Measurements from ENCODE around the gene STMN1. TPM values are rescaled to one million over a fixed set of nuclear protein-coding genes. Genes with fewer than 3 reads are reported as not detected.

Gene STMN1
- total RNA-seq, 1 donor from 2014 or later, result 519 TPM

GRCh38 chr1:25873120-25873519 lies 33.1 kb downstream of the STMN1 start:
- Histone ChIP-seq H2AFZ (replicated peaks) (no peak overlapping the region), H4K20me1 (ENCODE audit: low read depth) (peaks cover 15% of the 10 kb centered on the region), H3K9me3 (ENCODE audit: low read depth) (no peaks in the 10 kb centered on the region), H3K4me2 (no peak overlapping the region), H3K79me2 (ENCODE audit: low read depth) (no peaks in the 10 kb centered on the region), H3K9ac (no peak overlapping the region), H3K27ac (no peak overlapping the region), H3K36me3 (no peaks in the 10 kb centered on the region), H3K4me1 (peaks cover 19% of the 10 kb centered on the region), H3K4me3 (no peak overlapping the region), H3K27me3 (peaks cover 28% of the 10 kb centered on the region), H3F3A (ENCODE audit: low read depth) (peaks cover 45% of the 10 kb centered on the region)
- Mint-ChIP-seq H3K27me3 (ENCODE audit: insufficient read depth, low read depth) (peaks cover 15% of the 10 kb centered on the region), H3K4me1 (peaks cover 29% of the 10 kb centered on the region), H3K4me3 (peak overlapping the region; percentile 73), H3K36me3 (no peaks in the 10 kb centered on the region), H3K27ac (no peak overlapping the region), H3K9me3 (no peaks in the 10 kb centered on the region)
- no peak for TF ChIP-seq EZH2 (IDR thresholded peaks at IDR 0.05)
- TF ChIP-seq EZH2phosphoT487 (IDR thresholded peaks at IDR 0.05), result no peak
- no peak for TF ChIP-seq CTCF (IDR thresholded peaks at IDR 0.05)
- peak; percentile 26 for DNase-seq (ENCODE audit: low spot score)

DNA sequence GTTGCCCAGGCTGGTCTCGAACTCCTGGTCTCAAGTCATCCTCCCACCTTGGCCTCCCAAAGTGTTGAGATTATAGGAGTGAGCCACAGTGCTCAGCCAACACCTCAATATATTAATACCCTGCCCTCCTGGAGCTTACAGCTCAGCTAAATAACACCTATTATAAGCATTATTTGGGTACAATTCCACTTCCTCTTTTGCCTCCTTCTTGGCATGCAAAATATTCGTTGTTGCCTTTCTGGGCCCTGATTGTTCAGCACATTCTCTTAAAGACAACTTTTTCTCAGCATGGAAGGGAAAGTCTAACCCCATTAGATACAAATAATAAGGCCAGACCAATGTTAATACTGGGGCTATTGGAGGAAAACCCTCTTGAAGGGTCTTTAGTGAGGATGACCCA lies 33.5 kb downstream of the STMN1 start:
- no peak for TF ChIP-seq CTCF (IDR thresholded peaks at IDR 0.05)
- no peak for TF ChIP-seq EZH2 (IDR thresholded peaks at IDR 0.05)
- TF ChIP-seq EZH2phosphoT487 (IDR thresholded peaks at IDR 0.05), result no peak
- DNase-seq (ENCODE audit: low spot score), result no peak
- no peaks in the 10 kb centered on the region for H3K9me3 ChIP-seq (ENCODE audit: low read depth)
- H3K79me2 ChIP-seq (ENCODE audit: low read depth), result no peaks in the 10 kb centered on the region
- Mint-ChIP-seq H3K9me3 (no peaks in the 10 kb centered on the region), H3K36me3 (no peaks in the 10 kb centered on the region), H3K4me3 (no peak overlapping the region), H3K27me3 (ENCODE audit: insufficient read depth, low read depth) (peaks cover 13% of the 10 kb centered on the region), H3K4me1 (peaks cover 34% of the 10 kb centered on the region), H3K27ac (no peak overlapping the region)
- no peak overlapping the region for H3K4me3 ChIP-seq
- no peak overlapping the region for H3K4me2 ChIP-seq
- peaks cover 21% of the 10 kb centered on the region for H3K4me1 ChIP-seq
- peaks cover 47% of the 10 kb centered on the region for H3F3A ChIP-seq (ENCODE audit: low read depth)
- peaks cover 25% of the 10 kb centered on the region for H3K27me3 ChIP-seq
- H4K20me1 ChIP-seq (ENCODE audit: low read depth), result peaks cover 15% of the 10 kb centered on the region
- no peaks in the 10 kb centered on the region for H3K36me3 ChIP-seq
- H2AFZ ChIP-seq (replicated peaks), result no peak overlapping the region
- H3K9ac ChIP-seq, result no peak overlapping the region
- H3K27ac ChIP-seq, result no peak overlapping the region

DNA sequence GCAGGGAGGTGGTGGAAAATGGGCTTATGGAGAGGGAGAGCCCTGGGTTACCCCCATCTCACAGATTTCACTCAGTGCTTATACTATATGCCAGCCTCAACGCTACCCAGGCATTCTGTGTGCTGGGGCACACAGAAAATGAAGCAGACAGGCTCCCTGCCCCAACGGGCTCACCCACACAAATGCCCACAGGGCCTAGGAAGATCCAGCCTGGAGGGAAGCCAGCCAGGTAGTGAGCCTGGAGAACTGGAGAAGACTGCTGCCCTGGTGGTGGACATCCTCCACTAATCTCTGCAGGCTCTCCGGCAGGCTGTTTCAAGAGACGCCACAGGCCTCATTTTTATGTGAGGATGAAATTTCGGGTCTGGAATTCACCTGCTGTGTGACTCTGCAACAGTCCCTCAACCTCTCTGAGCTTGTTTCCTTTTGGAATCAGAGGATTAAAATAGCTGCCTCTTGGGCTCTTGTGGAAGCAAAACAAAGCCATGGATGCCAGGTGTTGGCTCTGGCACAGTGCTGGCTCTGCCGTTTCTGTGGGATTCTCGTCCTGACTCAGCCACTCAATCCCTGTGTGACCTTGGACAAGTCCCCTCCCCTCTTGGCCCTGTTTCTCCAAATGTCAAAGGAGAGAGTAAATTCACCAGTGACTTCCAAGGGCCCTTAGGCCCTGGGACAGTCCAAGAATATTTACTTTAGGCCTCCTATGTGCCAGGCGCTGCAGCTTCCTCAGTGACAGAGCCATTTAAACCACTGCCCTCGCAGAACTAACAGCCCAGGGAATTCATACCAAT lies 34.3 kb downstream of the STMN1 start:
- H3K9me3 Mint-ChIP-seq, result no peaks in the 10 kb centered on the region
- no peak overlapping the region for H3K4me2 ChIP-seq

More for the DNA sequence above, 34.3 kb downstream of the STMN1 start:
- Histone ChIP-seq H2AFZ (replicated peaks) (no peak overlapping the region), H3K4me1 (peaks cover 26% of the 10 kb centered on the region), H3K4me3 (no peak overlapping the region), H4K20me1 (ENCODE audit: low read depth) (peaks cover 15% of the 10 kb centered on the region), H3K9ac (no peak overlapping the region), H3K27ac (no peak overlapping the region), H3K79me2 (ENCODE audit: low read depth) (no peaks in the 10 kb centered on the region), H3K9me3 (ENCODE audit: low read depth) (no peaks in the 10 kb centered on the region), H3F3A (ENCODE audit: low read depth) (peaks cover 44% of the 10 kb centered on the region), H3K27me3 (peaks cover 17% of the 10 kb centered on the region), H3K36me3 (no peaks in the 10 kb centered on the region)
- Mint-ChIP-seq H3K4me3 (no peak overlapping the region), H3K27me3 (ENCODE audit: insufficient read depth, low read depth) (peaks cover 13% of the 10 kb centered on the region), H3K4me1 (peaks cover 39% of the 10 kb centered on the region), H3K36me3 (no peaks in the 10 kb centered on the region), H3K27ac (no peak overlapping the region)
- TF ChIP-seq EZH2 (IDR thresholded peaks at IDR 0.05), result no peak
- TF ChIP-seq CTCF (IDR thresholded peaks at IDR 0.05), result no peak
- TF ChIP-seq EZH2phosphoT487 (IDR thresholded peaks at IDR 0.05), result no peak
- no peak for DNase-seq (ENCODE audit: low spot score)

Data from neural progenitor cell (in vitro differentiated cells).